K562 (cell line): Measurements from ENCODE around the gene CENPB. TPM values are rescaled to one million over a fixed set of nuclear protein-coding genes. Genes with fewer than 3 reads are reported as not detected.
A peak's percentile ranks its signal among the peaks of the same experiment; 100 is the strongest.

ENCODE experiments used
- ATAC-seq: fragments of 200-7000 bp; cut with Tn5 transposase; 3 replicates; pipeline ENCODE4 v1.9.1; 2020; ENCODE audit warnings: moderate library complexity
- BruUV-seq: library from RNA; stranded (reverse); fragments of 400-500 nt; replicated peaks from 2 replicates; lab custom pipeline; 2021; lab: Mats Ljungman, UMichigan
- CTCF ChIA-PET: fragments of 300-600 bp; formaldehyde crosslinking; extraction: SDS; loops from one replicate; lab custom pipeline; 2021; ENCODE audit warnings: low intra/inter-chr PET ratio; lab: Yijun Ruan, JAX
- POLR2A ChIA-PET: fragments of 300-600, 350-650 bp; sonication (Branson Sonifier 250); formaldehyde crosslinking; extraction: SDS; loops from one replicate; lab custom pipeline; 2021; ENCODE audit warnings: antibody characterized with exemption, inconsistent platforms; lab: Yijun Ruan, JAX
- DNase-seq, 4 experiments: peaks; one replicate each; pipeline versions ENCODE4 v3.0.0 to v3.0.0-alpha.2; 2011 to 2018; ENCODE audit warnings: low spot score in 3 of 4, mixed read lengths in 3 of 4; ENCODE audit errors: extremely low read depth in 1 of 4
- FAIRE-seq: peaks from 2 replicates; lab custom pipeline; 2011; peaks lifted over from hg19 to GRCh38; lab: Jason Lieb, UNC
- H2AFZ ChIP-seq: 2 replicates; pipeline ENCODE4 v1.6.0; 2011; ENCODE audit warnings: low read depth, low read length, control low read depth, inconsistent platforms
- H3K27ac ChIP-seq: fragments of 200-600 bp; 3 replicates; pipeline ENCODE4 v1.8.0; 2011; ENCODE audit warnings: low read depth, mild to moderate bottlenecking, control low read depth, inconsistent platforms, low read length, moderate library complexity, mixed read lengths; ENCODE audit errors: extremely low read depth
- H3K27me3 ChIP-seq, 2 experiments: fragments of 300-600 bp in 1 of 2; 2 replicates in 1 of 2; 3 replicates in 1 of 2; pipeline versions ENCODE4 v1.6.0 to v1.8.0; 2011; ENCODE audit warnings: inconsistent platforms in 2 of 2, low read length in 2 of 2, mild to moderate bottlenecking in 1 of 2, mixed read lengths in 1 of 2, moderate library complexity in 1 of 2; ENCODE audit not compliant: control insufficient read depth in 2 of 2, insufficient read depth in 2 of 2
- H3K36me3 ChIP-seq: fragments of 300-600 bp; 3 replicates; pipeline ENCODE4 v1.8.0; 2011; ENCODE audit warnings: mild to moderate bottlenecking, low read length, inconsistent platforms; ENCODE audit not compliant: control insufficient read depth, insufficient read depth
- H3K4me1 ChIP-seq, 2 experiments: fragments of 200-600 bp in 1 of 2; replicated peaks in 1 of 2; 2 replicates in 1 of 2; 3 replicates in 1 of 2; pipeline versions ENCODE4 v1.5.1 to v1.8.0; 2011; ENCODE audit warnings: inconsistent platforms in 2 of 2, low read length in 2 of 2, mild to moderate bottlenecking in 1 of 2, mixed read lengths in 1 of 2, moderate library complexity in 1 of 2; ENCODE audit not compliant: control insufficient read depth in 2 of 2, insufficient read depth in 2 of 2
- H3K4me2 ChIP-seq: 2 replicates; pipeline ENCODE4 v1.6.1; 2011; ENCODE audit warnings: low read length, control low read depth, inconsistent platforms, mixed read lengths; ENCODE audit not compliant: insufficient read depth
- H3K4me3 ChIP-seq: fragments of 200-600 bp; sonication (generic), shearing (Covaris generic); 2 replicates; pipeline ENCODE4 v1.5.1; 2016; ENCODE audit warnings: control low read depth, inconsistent platforms
- H3K79me2 ChIP-seq: fragments of 200-600 bp; 3 replicates; pipeline ENCODE4 v1.8.0; 2011; ENCODE audit warnings: low read length, inconsistent platforms; ENCODE audit not compliant: control insufficient read depth, insufficient read depth
- H3K9ac ChIP-seq, 2 experiments: 2 replicates each; pipeline versions ENCODE4 v1.6.0 to v1.6.1; 2011; ENCODE audit warnings: low read depth in 2 of 2, low read length in 2 of 2, control low read depth in 1 of 2, inconsistent platforms in 1 of 2, mild to moderate bottlenecking in 1 of 2, mixed read lengths in 1 of 2; ENCODE audit not compliant: insufficient read depth in 1 of 2
- H3K9me1 ChIP-seq: one replicate; pipeline ENCODE4 v1.6.0; 2011; ENCODE audit warnings: inconsistent platforms, mild to moderate bottlenecking, low read length, moderate library complexity; ENCODE audit not compliant: control insufficient read depth, insufficient read depth
- H3K9me3 ChIP-seq: replicated peaks from 2 replicates; pipeline ENCODE4 v1.5.1; 2011; ENCODE audit warnings: low read depth, low read length, inconsistent platforms; ENCODE audit not compliant: control insufficient read depth, insufficient read depth
- H4K20me1 ChIP-seq: replicated peaks from 2 replicates; pipeline ENCODE4 v1.6.1; 2011; ENCODE audit warnings: low read length, inconsistent platforms, mixed read lengths; ENCODE audit not compliant: control insufficient read depth, insufficient read depth
- FOXK1 ChIP-seq: sonication (generic); formaldehyde crosslinking; IDR thresholded peaks from 2 replicates; pipeline ENCODE4 v1.8.0; 2022; ENCODE audit warnings: missing genetic modification reagents, mild to moderate bottlenecking, borderline replicate concordance
- NR1H2 ChIP-seq: sonication (generic); formaldehyde crosslinking; IDR thresholded peaks from 2 replicates; pipeline ENCODE4 v1.4.0; 2020; ENCODE audit warnings: mild to moderate bottlenecking, missing genetic modification reagents
- SNAPC5 ChIP-seq: fragments of 250-450 bp; sonication (Bioruptor Pico); IDR thresholded peaks from 2 replicates; pipeline ENCODE4 v1.8.0; 2021; ENCODE audit warnings: moderate library complexity, mild to moderate bottlenecking, inconsistent platforms
- ZBTB33 ChIP-seq: sonication (generic); formaldehyde crosslinking; IDR thresholded peaks from 2 replicates; pipeline ENCODE4 v1.8.1; 2023; ENCODE audit warnings: mild to moderate bottlenecking, missing genetic modification reagents
- ZNF449 ChIP-seq: fragments of 250-450 bp; sonication (Bioruptor Pico); IDR thresholded peaks from 2 replicates; pipeline ENCODE4 v1.8.0; 2022; ENCODE audit warnings: moderate library complexity, mild to moderate bottlenecking, inconsistent platforms
- WGBS: fragments of 100-300 bp; shearing (Covaris generic); methylation state at CpG from one replicate; pipeline ENCODE4 v1.1.6; 2016; ENCODE audit warnings: low coverage, mixed read lengths; ENCODE audit not compliant: insufficient coverage; ENCODE audit errors: missing lambda C conversion rate; 5-methylcytosine and 5-hydroxymethylcytosine counted together
- in situ Hi-C: fragments of 300-500 bp; cut with MboI; formaldehyde crosslinking; loops from 4 replicates; pipeline ENCODE4 v1.15.0; 2018; ENCODE audit warnings: inconsistent platforms, mixed read lengths
- intact Hi-C: fragments of 100-400 bp; cut with micrococcal nuclease; formaldehyde crosslinking; loops from 2 replicates; pipeline ENCODE4 v1.14.2; 2022
- polyA plus RNA-seq, 8 experiments: library from polyadenylated mRNA; depleted of rRNA in 4 of 8; stranded (reverse) in 5 of 8; unstranded in 3 of 8; fragments of >200 nt; fragmentation: Nextera tagmentation in 2 of 8; fragmentation: Illumina TruSeq in 1 of 8; extraction: Ambion mirVana in 2 of 8; extraction: Trizol in 1 of 8; gene quantifications; 2 replicates each; pipeline versions ENCODE4 v1.2.1 to v1.2.3, GENCODE V29; 2011 to 2014; ENCODE audit warnings: inconsistent platforms in 1 of 8, missing spikeins in 1 of 8
- total RNA-seq, 7 experiments: library from RNA; depleted of rRNA in 6 of 7; stranded (reverse); fragments of >200 nt in 6 of 7; fragmentation: Illumina TruSeq in 2 of 7; extraction: Trizol in 2 of 7; gene quantifications; 2 replicates each; pipeline versions ENCODE4 v1.2.1 to v1.2.3, GENCODE V29; 2011 to 2021; ENCODE audit warnings: low replicate concordance in 1 of 7

Gene CENPB
- total and polyA plus RNA-seq, 9 of the 15 experiments (the other 6 are each of a cell fraction or from before 2014, with no cell fraction given) = 0.17 to 70.8 (median 24.9) TPM

GRCh38 chr20:3778976-3779375 lies 7.6 kb downstream of the CENPB start:
- 17% methylated on average over 10 of the region's 18 CpGs for WGBS
- ChIA-PET CTCF (no interaction called here), POLR2A (interaction anchor here (0.9 kb wide), 1 partner anchor 68 kb away, joined by 3 read pairs; the partner anchor contains the start of gene MAVS)
- FAIRE-seq (no peak), ATAC-seq (no peak), DNase-seq (no peak)
- Histone ChIP-seq H3K27ac (no peak overlapping the region), H3K4me1 (peaks cover 0 to 31% of the 10 kb centered on the region in 2 experiments; a peak in 3 of 5 replicates), H3K4me2 (no peak overlapping the region), H3K27me3 (no peaks in the 10 kb centered on the region), H3K4me3 (no peak overlapping the region), H3K9ac (no peak overlapping the region), H3K9me3 (no peaks in the 10 kb centered on the region), H4K20me1 (no peaks in the 10 kb centered on the region; the same call in 1 of the 2 replicates), H3K36me3 (peaks cover 5% of the 10 kb centered on the region; the same call in 1 of the 3 replicates), H3K9me1 (no peaks in the 10 kb centered on the region), H2AFZ (no peak overlapping the region), H3K79me2 (peaks cover 9% of the 10 kb centered on the region; the same call in 1 of the 3 replicates)
- in situ Hi-C loops = no loop called here
- intact Hi-C loops = no loop called here
- no TSS peak for BruUV-seq
- no peak for TF ChIP-seq SNAPC5 (CRISPR knock-in tag)
- TF ChIP-seq ZBTB33 (CRISPR knock-in tag) = peak; percentile 78; the same call in 1 of the 2 replicates
- no peak for TF ChIP-seq FOXK1 (CRISPR knock-in tag)
- TF ChIP-seq ZNF449 (CRISPR knock-in tag) = no peak
- no peak for TF ChIP-seq NR1H2 (CRISPR knock-in tag)
